WERI-Rb-1 (cell line): Measurements from ENCODE around the gene SUPT20H.

Experiments
- DNase-seq: peaks from one replicate; pipeline ENCODE4 v3.0.0-alpha.2; 2020
- H3K27ac ChIP-seq: fragments of 250-450 bp; sonication (Bioruptor Pico); 2 replicates; pipeline ENCODE4 v1.5.1; 2020; ENCODE audit warnings: mild to moderate bottlenecking, moderate library complexity
- H3K27me3 ChIP-seq: fragments of 250-450 bp; sonication (Bioruptor Pico); 2 replicates; pipeline ENCODE4 v1.5.1; 2021; ENCODE audit warnings: mild to moderate bottlenecking, low read depth, moderate library complexity; ENCODE audit not compliant: insufficient read depth, severe bottlenecking
- H3K36me3 ChIP-seq: fragments of 250-450 bp; sonication (Bioruptor Pico); 2 replicates; pipeline ENCODE4 v1.5.1; 2020; ENCODE audit warnings: mild to moderate bottlenecking, moderate library complexity
- H3K4me3 ChIP-seq: 2 replicates; pipeline ENCODE4 v1.5.1; 2011; ENCODE audit warnings: low read depth, mild to moderate bottlenecking, control low read depth, low read length
- H3K9me3 ChIP-seq: fragments of 250-450 bp; sonication (Bioruptor Pico); 2 replicates; pipeline ENCODE4 v1.5.1; 2021; ENCODE audit warnings: mild to moderate bottlenecking, moderate library complexity; ENCODE audit not compliant: severe bottlenecking
- TF ChIP-seq, protein P1 (sequence below): IDR thresholded peaks from 2 replicates; pipeline ENCODE4 v1.5.1; 2011; ENCODE audit warnings: low read depth, mild to moderate bottlenecking, control low read depth, inconsistent platforms, low read length

The SUPT20H gene

DNA sequence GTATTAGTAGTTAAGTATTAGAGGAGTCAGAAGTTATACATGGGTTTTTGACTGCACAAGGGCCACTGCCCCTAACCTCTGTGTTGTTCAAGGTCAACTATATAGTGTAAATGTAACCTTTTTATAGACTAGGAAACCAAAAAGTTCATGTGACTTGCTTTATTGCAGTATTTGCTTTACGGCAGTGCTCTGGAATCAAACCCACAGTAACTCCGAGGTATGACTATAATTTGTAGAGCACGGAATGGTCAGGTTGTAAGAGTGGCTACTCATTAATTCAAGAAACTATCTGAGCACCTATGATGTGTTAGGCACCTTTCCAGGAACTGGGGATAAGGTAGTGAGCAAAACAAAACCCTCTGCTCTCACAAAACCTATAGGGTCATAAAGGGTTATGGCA, 22.2 kb downstream of the SUPT20H start:
- TF ChIP-seq, protein P1, sequence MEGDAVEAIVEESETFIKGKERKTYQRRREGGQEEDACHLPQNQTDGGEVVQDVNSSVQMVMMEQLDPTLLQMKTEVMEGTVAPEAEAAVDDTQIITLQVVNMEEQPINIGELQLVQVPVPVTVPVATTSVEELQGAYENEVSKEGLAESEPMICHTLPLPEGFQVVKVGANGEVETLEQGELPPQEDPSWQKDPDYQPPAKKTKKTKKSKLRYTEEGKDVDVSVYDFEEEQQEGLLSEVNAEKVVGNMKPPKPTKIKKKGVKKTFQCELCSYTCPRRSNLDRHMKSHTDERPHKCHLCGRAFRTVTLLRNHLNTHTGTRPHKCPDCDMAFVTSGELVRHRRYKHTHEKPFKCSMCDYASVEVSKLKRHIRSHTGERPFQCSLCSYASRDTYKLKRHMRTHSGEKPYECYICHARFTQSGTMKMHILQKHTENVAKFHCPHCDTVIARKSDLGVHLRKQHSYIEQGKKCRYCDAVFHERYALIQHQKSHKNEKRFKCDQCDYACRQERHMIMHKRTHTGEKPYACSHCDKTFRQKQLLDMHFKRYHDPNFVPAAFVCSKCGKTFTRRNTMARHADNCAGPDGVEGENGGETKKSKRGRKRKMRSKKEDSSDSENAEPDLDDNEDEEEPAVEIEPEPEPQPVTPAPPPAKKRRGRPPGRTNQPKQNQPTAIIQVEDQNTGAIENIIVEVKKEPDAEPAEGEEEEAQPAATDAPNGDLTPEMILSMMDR: no peak
- Histone ChIP-seq H3K9me3 (no peaks in the 10 kb centered on the region), H3K27ac (no peak overlapping the region), H3K36me3 (peaks cover 6% of the 10 kb centered on the region), H3K27me3 (no peaks in the 10 kb centered on the region), H3K4me3 (no peak overlapping the region)
- DNase-seq: no peak

DNA sequence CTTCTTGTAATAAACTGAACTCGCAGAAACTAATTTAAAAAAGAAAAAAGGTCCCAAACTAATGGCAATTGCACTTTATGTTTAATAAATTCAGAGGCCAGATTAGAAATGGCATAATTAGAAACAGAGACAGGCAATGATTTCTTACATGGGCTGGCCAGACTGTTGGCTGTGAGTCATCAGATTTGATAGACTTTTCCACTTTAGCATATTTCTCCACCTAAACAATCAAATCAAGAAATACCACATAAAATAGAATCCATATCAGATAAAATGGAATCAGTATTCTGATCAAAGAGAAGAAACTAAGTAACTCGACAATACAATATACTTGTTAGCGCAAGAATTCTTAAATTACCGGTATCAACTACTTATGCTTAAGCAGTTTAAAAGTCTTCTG, 29.9 kb downstream of the SUPT20H start:
- no peak for DNase-seq
- Histone ChIP-seq H3K27ac (no peak overlapping the region), H3K9me3 (no peaks in the 10 kb centered on the region), H3K4me3 (no peak overlapping the region), H3K36me3 (no peaks in the 10 kb centered on the region; the same call in 1 of the 2 replicates), H3K27me3 (no peaks in the 10 kb centered on the region)
- TF ChIP-seq, protein P1: no peak

DNA sequence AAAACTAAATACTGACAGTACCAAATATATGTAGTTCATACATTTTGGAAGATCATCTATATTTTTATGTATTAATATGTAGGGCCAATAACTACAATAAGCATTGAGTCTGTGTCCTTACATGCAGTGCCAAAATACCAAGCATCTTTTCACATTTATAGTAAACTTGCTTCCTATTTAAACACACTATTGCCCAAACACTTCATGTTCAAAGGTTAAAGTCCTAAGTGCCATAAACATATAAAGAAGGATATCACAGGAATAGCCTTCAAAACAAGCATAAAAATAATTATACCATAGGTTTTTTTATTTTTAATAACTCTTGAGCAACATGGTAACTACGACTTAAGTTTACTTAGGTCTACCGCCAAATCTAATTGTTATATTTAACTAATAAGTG, 31.8 kb downstream of the SUPT20H start:
- Histone ChIP-seq H3K36me3 (peaks cover 6% of the 10 kb centered on the region), H3K4me3 (no peak overlapping the region), H3K9me3 (no peaks in the 10 kb centered on the region), H3K27me3 (no peaks in the 10 kb centered on the region), H3K27ac (no peak overlapping the region)
- TF ChIP-seq, protein P1: no peak
- DNase-seq: no peak

DNA sequence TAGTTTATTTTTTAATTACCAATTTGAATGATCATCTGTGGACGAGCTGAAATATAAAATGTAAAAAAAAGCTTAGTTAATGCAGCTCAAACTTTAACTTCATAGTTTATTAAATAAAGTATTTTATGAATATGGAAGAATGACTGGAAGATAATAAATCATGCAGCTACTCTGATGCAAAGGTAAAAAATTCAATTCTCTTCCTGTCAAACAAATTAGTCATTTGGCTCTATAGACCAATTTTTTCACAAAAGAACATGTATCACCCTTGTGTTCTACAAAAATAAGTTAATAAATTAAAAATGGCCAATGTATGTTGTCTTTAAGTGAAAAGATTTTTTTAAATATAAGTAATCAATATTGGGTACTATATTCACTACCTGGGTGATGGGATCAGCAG, 32.7 kb downstream of the SUPT20H start:
- Histone ChIP-seq H3K27me3 (no peaks in the 10 kb centered on the region), H3K36me3 (peaks cover 6% of the 10 kb centered on the region), H3K9me3 (no peaks in the 10 kb centered on the region), H3K27ac (no peak overlapping the region), H3K4me3 (no peak overlapping the region)
- DNase-seq: no peak
- TF ChIP-seq, protein P1: no peak

DNA sequence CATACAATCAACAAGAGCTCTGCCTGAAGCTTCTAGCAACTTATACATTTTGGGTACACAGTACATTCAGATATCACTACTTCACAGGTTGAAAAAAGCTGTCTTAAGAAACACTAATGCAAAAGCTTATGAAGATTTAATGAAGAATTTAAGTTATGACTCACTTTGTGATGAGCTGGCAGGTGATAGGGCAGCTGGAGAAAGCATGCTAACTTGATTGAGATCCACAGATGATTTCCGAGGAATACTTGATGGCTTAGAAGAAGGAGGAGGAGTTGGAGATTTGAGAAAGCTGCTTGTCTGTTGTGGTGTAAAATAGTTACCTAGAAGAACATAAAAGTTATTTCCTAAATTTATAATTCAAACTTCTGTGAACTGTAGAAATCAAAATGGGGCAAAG, 35.6 kb downstream of the SUPT20H start:
- Histone ChIP-seq H3K4me3 (no peak overlapping the region), H3K27me3 (no peaks in the 10 kb centered on the region), H3K9me3 (no peaks in the 10 kb centered on the region), H3K27ac (no peak overlapping the region), H3K36me3 (peaks cover 6% of the 10 kb centered on the region)
- TF ChIP-seq, protein P1: no peak
- DNase-seq: no peak

DNA sequence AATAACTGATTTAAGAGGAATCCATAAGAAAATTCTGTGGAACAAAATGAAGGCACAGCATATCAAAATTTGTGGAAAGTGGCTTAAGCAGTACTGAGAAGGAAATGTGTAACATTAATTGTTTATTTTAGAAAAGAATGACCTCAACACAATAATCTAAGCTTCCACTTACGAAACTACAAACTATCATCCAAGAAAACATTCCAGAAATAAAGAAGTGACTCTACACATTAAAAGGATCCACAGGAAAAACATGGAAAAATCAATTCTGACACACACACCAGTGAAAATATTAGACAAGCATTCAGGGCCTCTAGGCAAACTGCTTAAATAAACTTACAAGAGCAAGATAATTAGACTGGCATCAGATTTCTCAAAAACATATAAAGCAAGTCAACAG, 44.9 kb downstream of the SUPT20H start:
- Histone ChIP-seq H3K27ac (no peak overlapping the region), H3K4me3 (no peak overlapping the region), H3K36me3 (peaks cover 17% of the 10 kb centered on the region), H3K27me3 (no peaks in the 10 kb centered on the region), H3K9me3 (no peaks in the 10 kb centered on the region)
- TF ChIP-seq, protein P1: no peak
- no peak for DNase-seq
